WTC11 (cell line): ENCODE measurements around the gene ACP3. TPM values are rescaled to one million over a fixed set of nuclear protein-coding genes. Genes with fewer than 3 reads are reported as not detected.
"Not testable (repeated sequence)": the region's sequence is repeated elsewhere in the genome, so short reads cannot be mapped to it uniquely, and the experiment has no call there.

Source experiments
- ATAC-seq: fragments of 200-7000 bp; cut with Tn5 transposase; 2 replicates; pipeline ENCODE4 v1.10.0; 2021; ENCODE audit warnings: mild to moderate bottlenecking, moderate library complexity
- CTCF ChIA-PET: fragments of 300-600 bp; sonication (Branson Sonifier 250); formaldehyde crosslinking; loops from one replicate; lab custom pipeline; 2021; ENCODE audit warnings: antibody characterized with exemption; lab: Charles Lee
- POLR2A ChIA-PET: fragments of 350-600 bp; sonication (Branson Sonifier 250); formaldehyde crosslinking; loops from one replicate; lab custom pipeline; 2021; ENCODE audit warnings: antibody characterized with exemption; lab: Charles Lee
- DNase-seq: peaks from one replicate; pipeline ENCODE4 v3.0.0; 2021; ENCODE audit warnings: low spot score
- H3K27ac Mint-ChIP-seq: 2 replicates; pipeline ENCODE4 v1.8.0; 2021; ENCODE audit warnings: mixed read lengths
- H3K27me3 Mint-ChIP-seq: 2 replicates; pipeline ENCODE4 v1.8.0; 2021; ENCODE audit warnings: low read depth, mild to moderate bottlenecking, moderate library complexity, mixed read lengths
- H3K36me3 Mint-ChIP-seq: 2 replicates; pipeline ENCODE4 v1.8.0; 2021; ENCODE audit warnings: mixed read lengths
- H3K4me1 Mint-ChIP-seq: 2 replicates; pipeline ENCODE4 v1.8.0; 2022; ENCODE audit warnings: mixed read lengths
- H3K4me3 Mint-ChIP-seq: 2 replicates; pipeline ENCODE4 v1.8.0; 2021; ENCODE audit warnings: mild to moderate bottlenecking, moderate library complexity, mixed read lengths
- H3K9me3 Mint-ChIP-seq: 2 replicates; pipeline ENCODE4 v1.8.0; 2021; ENCODE audit warnings: mixed read lengths
- ATF1 ChIP-seq: sonication (generic); formaldehyde crosslinking; IDR thresholded peaks from 2 replicates; pipeline ENCODE4 v1.8.1; 2023; ENCODE audit warnings: mild to moderate bottlenecking, moderate library complexity, missing genetic modification reagents
- CREB1 ChIP-seq: sonication (generic); formaldehyde crosslinking; IDR thresholded peaks from 2 replicates; pipeline ENCODE4 v1.8.0; 2023; ENCODE audit warnings: mild to moderate bottlenecking, missing genetic modification reagents
- CREM ChIP-seq: sonication (generic); formaldehyde crosslinking; IDR thresholded peaks from 2 replicates; pipeline ENCODE4 v1.8.1; 2022; ENCODE audit warnings: mild to moderate bottlenecking, missing genetic modification reagents, moderate library complexity
- JAZF1 ChIP-seq: fragments of 250-450 bp; sonication (Bioruptor Pico); IDR thresholded peaks from 2 replicates; pipeline ENCODE4 v1.9.0; 2021; ENCODE audit warnings: moderate library complexity, mild to moderate bottlenecking, inconsistent platforms
- ZNF416 ChIP-seq: fragments of 250-450 bp; sonication (Bioruptor Pico); IDR thresholded peaks from 2 replicates; pipeline ENCODE4 v1.9.0; 2021; ENCODE audit warnings: mild to moderate bottlenecking, inconsistent platforms
- ZNF671 ChIP-seq: fragments of 250-450 bp; sonication (Bioruptor Pico); IDR thresholded peaks from 2 replicates; pipeline ENCODE4 v1.8.0; 2021; ENCODE audit warnings: mild to moderate bottlenecking
- total RNA-seq: library from RNA; stranded (reverse); gene quantifications from 3 replicates; pipeline ENCODE4 v1.2.3, GENCODE V29; 2021
- TF ChIP-seq, protein P1 (sequence below): fragments of 250-450 bp; sonication (Bioruptor Pico); IDR thresholded peaks from 2 replicates; pipeline ENCODE4 v1.9.0; 2021; ENCODE audit warnings: moderate library complexity, mild to moderate bottlenecking, inconsistent platforms, borderline replicate concordance
- TF ChIP-seq, protein P2 (sequence below): sonication (generic); formaldehyde crosslinking; IDR thresholded peaks from 2 replicates; pipeline ENCODE4 v1.8.1; 2023; ENCODE audit warnings: mild to moderate bottlenecking, missing genetic modification reagents, borderline replicate concordance
- TF ChIP-seq, protein P3 (sequence below): fragments of 250-450 bp; sonication (Bioruptor Pico); IDR thresholded peaks from 2 replicates; pipeline ENCODE4 v1.9.0; 2021; ENCODE audit warnings: mild to moderate bottlenecking, borderline replicate concordance
- TF ChIP-seq, protein P4 (sequence below): sonication (generic); formaldehyde crosslinking; IDR thresholded peaks from 2 replicates; pipeline ENCODE4 v1.8.1; 2022; ENCODE audit warnings: mild to moderate bottlenecking, missing genetic modification reagents, moderate library complexity, borderline replicate concordance
- TF ChIP-seq, protein P5 (sequence below): sonication (generic); formaldehyde crosslinking; IDR thresholded peaks from 2 replicates; pipeline ENCODE4 v1.8.1; 2023; ENCODE audit warnings: mild to moderate bottlenecking, missing genetic modification reagents

The ACP3 gene
- total RNA-seq, 1 experiment from 2014 or later: 2.5 TPM

DNA sequence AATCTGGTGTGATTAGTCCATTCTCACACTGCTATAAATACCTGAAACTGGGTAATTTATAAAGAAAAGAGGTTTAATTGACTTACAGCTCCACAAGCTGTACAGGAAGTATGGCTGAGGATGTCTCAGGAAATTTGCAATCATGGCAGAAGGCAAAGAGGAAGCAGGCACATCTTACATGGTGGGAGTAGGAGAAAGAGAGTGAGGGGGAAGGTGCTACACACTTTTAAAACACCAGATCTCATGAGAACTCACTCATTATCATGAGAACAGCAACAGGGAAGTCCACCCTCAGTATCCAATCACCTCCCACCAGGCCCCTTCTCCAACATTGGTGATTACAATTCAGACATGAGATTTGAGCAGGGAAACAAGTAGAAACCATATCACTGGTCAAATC lies 24.0 kb upstream of the ACP3 start:
- Mint-ChIP-seq H3K4me1 (peaks cover 5% of the 10 kb centered on the region), H3K27ac (no peak overlapping the region), H3K27me3 (no peaks in the 10 kb centered on the region; the same call in 1 of the 2 replicates), H3K9me3 (peaks cover 36% of the 10 kb centered on the region), H3K36me3 (peaks cover 14% of the 10 kb centered on the region), H3K4me3 (no peak overlapping the region)
- no peak for DNase-seq
- ChIA-PET POLR2A (no interaction called here), CTCF (no interaction called here)
- TF ChIP-seq, protein P1, sequence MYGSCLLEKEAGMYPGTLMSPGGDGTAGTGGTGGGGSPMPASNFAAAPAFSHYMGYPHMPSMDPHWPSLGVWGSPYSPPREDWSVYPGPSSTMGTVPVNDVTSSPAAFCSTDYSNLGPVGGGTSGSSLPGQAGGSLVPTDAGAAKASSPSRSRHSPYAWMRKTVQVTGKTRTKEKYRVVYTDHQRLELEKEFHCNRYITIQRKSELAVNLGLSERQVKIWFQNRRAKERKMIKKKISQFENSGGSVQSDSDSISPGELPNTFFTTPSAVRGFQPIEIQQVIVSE: no peak
- no peak for ATAC-seq

DNA sequence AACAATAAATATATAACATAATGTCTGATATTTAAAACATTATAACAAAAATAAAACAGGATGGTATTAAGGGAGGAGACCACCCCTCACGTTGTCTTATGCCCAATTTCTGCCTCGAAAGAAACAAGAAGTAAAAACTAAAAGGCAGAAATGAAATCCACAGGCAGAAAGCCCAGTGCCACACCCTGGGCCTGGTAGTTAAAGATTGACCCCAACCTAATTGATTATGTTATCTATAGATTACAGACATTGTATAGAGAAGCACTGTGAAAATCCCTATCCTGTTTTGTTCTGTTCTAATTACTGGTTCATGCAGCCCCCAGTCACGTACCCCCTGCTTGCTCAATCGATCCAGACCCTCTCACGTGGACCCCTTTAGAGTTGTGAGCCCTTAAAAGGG lies 22.3 kb upstream of the ACP3 start:
- H3K36me3 Mint-ChIP-seq: peaks cover 10% of the 10 kb centered on the region
- ATAC-seq: no peak
- H3K9me3 Mint-ChIP-seq: peaks cover 35% of the 10 kb centered on the region
- no peak for DNase-seq
- TF ChIP-seq JAZF1 (CRISPR knock-in tag) (no peak), ZNF416 (CRISPR knock-in tag) (no peak), CREM (CRISPR knock-in tag) (no peak), ATF1 (CRISPR knock-in tag) (no peak), ZNF671 (CRISPR knock-in tag) (no peak), CREB1 (CRISPR knock-in tag) (no peak)
- TF ChIP-seq, protein P2, sequence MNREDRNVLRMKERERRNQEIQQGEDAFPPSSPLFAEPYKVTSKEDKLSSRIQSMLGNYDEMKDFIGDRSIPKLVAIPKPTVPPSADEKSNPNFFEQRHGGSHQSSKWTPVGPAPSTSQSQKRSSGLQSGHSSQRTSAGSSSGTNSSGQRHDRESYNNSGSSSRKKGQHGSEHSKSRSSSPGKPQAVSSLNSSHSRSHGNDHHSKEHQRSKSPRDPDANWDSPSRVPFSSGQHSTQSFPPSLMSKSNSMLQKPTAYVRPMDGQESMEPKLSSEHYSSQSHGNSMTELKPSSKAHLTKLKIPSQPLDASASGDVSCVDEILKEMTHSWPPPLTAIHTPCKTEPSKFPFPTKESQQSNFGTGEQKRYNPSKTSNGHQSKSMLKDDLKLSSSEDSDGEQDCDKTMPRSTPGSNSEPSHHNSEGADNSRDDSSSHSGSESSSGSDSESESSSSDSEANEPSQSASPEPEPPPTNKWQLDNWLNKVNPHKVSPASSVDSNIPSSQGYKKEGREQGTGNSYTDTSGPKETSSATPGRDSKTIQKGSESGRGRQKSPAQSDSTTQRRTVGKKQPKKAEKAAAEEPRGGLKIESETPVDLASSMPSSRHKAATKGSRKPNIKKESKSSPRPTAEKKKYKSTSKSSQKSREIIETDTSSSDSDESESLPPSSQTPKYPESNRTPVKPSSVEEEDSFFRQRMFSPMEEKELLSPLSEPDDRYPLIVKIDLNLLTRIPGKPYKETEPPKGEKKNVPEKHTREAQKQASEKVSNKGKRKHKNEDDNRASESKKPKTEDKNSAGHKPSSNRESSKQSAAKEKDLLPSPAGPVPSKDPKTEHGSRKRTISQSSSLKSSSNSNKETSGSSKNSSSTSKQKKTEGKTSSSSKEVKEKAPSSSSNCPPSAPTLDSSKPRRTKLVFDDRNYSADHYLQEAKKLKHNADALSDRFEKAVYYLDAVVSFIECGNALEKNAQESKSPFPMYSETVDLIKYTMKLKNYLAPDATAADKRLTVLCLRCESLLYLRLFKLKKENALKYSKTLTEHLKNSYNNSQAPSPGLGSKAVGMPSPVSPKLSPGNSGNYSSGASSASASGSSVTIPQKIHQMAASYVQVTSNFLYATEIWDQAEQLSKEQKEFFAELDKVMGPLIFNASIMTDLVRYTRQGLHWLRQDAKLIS: no peak
- TF ChIP-seq, protein P3, sequence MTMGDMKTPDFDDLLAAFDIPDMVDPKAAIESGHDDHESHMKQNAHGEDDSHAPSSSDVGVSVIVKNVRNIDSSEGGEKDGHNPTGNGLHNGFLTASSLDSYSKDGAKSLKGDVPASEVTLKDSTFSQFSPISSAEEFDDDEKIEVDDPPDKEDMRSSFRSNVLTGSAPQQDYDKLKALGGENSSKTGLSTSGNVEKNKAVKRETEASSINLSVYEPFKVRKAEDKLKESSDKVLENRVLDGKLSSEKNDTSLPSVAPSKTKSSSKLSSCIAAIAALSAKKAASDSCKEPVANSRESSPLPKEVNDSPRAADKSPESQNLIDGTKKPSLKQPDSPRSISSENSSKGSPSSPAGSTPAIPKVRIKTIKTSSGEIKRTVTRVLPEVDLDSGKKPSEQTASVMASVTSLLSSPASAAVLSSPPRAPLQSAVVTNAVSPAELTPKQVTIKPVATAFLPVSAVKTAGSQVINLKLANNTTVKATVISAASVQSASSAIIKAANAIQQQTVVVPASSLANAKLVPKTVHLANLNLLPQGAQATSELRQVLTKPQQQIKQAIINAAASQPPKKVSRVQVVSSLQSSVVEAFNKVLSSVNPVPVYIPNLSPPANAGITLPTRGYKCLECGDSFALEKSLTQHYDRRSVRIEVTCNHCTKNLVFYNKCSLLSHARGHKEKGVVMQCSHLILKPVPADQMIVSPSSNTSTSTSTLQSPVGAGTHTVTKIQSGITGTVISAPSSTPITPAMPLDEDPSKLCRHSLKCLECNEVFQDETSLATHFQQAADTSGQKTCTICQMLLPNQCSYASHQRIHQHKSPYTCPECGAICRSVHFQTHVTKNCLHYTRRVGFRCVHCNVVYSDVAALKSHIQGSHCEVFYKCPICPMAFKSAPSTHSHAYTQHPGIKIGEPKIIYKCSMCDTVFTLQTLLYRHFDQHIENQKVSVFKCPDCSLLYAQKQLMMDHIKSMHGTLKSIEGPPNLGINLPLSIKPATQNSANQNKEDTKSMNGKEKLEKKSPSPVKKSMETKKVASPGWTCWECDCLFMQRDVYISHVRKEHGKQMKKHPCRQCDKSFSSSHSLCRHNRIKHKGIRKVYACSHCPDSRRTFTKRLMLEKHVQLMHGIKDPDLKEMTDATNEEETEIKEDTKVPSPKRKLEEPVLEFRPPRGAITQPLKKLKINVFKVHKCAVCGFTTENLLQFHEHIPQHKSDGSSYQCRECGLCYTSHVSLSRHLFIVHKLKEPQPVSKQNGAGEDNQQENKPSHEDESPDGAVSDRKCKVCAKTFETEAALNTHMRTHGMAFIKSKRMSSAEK (CRISPR knock-in tag): no peak
- TF ChIP-seq, protein P4, sequence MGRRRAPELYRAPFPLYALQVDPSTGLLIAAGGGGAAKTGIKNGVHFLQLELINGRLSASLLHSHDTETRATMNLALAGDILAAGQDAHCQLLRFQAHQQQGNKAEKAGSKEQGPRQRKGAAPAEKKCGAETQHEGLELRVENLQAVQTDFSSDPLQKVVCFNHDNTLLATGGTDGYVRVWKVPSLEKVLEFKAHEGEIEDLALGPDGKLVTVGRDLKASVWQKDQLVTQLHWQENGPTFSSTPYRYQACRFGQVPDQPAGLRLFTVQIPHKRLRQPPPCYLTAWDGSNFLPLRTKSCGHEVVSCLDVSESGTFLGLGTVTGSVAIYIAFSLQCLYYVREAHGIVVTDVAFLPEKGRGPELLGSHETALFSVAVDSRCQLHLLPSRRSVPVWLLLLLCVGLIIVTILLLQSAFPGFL: no peak
- TF ChIP-seq, protein P5, sequence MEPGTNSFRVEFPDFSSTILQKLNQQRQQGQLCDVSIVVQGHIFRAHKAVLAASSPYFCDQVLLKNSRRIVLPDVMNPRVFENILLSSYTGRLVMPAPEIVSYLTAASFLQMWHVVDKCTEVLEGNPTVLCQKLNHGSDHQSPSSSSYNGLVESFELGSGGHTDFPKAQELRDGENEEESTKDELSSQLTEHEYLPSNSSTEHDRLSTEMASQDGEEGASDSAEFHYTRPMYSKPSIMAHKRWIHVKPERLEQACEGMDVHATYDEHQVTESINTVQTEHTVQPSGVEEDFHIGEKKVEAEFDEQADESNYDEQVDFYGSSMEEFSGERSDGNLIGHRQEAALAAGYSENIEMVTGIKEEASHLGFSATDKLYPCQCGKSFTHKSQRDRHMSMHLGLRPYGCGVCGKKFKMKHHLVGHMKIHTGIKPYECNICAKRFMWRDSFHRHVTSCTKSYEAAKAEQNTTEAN (CRISPR knock-in tag): no peak
- H3K27ac Mint-ChIP-seq: no peak overlapping the region
- no peak overlapping the region for H3K4me3 Mint-ChIP-seq
- ChIA-PET CTCF (no interaction called here), POLR2A (no interaction called here)
- H3K27me3 Mint-ChIP-seq: peaks cover 5% of the 10 kb centered on the region; the same call in 1 of the 2 replicates
- peaks cover 5% of the 10 kb centered on the region for H3K4me1 Mint-ChIP-seq

DNA sequence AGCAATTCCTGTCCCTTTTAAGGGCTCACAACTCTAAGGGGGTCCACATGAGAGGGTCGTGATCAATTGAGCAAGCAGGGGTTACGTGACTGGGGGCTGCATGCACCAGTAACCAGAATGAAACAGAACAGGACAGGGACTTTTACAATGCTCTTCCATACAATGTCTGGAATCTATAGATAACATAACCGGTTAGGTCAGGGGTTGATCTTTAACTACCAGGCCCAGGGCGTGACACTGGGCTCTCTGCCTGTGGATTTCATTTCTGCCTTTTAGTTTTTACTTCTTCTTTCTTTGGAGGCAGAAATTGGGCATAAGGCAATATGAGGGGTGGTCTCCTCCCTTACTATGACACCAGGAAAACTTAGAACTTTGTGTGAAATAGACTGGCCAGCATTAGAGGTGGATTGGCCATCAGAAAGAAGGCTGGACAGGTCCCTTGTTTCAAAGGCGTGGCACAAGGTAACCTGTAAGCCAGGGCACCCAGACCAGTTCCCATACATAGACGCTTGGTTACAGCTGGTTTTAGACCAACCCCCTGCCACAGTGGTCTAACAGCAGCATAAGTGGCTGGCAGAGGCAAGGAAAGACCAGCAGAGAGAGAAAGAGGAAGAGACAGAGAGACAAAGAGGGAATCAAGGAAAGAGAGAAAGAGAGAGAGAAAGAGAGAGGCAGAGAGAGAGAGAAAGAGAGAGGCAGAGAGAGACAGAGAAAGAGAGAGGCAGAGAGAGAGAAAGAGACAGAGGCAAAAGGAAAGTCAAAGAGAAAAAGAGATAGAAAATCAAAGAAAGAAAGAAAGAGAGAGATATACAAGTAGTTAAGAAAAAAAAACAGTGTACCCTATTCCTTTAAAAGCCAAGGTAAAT lies 13.6 kb upstream of the ACP3 start:
- peaks cover 22% of the 10 kb centered on the region for H3K36me3 Mint-ChIP-seq
- H3K27me3 Mint-ChIP-seq: peaks cover 66% of the 10 kb centered on the region
- DNase-seq, H3K27ac Mint-ChIP-seq, CTCF ChIA-PET, ATAC-seq, POLR2A ChIA-PET, H3K4me3 Mint-ChIP-seq: not testable (repeated sequence)
- H3K4me1 Mint-ChIP-seq: peaks cover 24% of the 10 kb centered on the region
- H3K9me3 Mint-ChIP-seq: peaks cover 27% of the 10 kb centered on the region

DNA sequence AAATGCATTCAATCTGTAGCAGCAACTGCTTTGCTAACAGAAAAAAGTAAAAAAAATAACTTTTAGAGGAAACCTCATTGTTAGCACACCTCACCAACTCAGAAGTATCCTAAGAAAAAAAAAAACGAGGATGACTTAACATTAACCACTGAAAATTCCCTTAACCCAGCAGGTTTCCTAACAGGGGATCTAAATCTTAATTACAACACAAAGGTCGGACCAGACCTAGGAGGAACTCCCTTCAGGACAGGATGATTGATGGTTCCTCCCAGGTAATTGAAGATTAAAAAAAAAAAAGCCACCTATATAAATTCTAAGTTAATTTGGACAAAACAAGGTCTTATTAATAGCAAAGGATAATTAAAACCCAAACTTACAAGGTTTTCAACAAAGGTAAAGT lies 12.9 kb upstream of the ACP3 start:
- Mint-ChIP-seq H3K9me3 (peaks cover 26% of the 10 kb centered on the region), H3K4me1 (peaks cover 24% of the 10 kb centered on the region), H3K36me3 (peaks cover 22% of the 10 kb centered on the region), H3K27me3 (peaks cover 71% of the 10 kb centered on the region)
- H3K27ac Mint-ChIP-seq, DNase-seq, ATAC-seq, POLR2A ChIA-PET, CTCF ChIA-PET, H3K4me3 Mint-ChIP-seq: not testable (repeated sequence)

GRCh38 chr3:132310057-132310456 lies 7.2 kb upstream of the ACP3 start:
- ATAC-seq, CTCF ChIA-PET, H3K27ac Mint-ChIP-seq, DNase-seq, H3K4me3 Mint-ChIP-seq, POLR2A ChIA-PET, H3K36me3 Mint-ChIP-seq: not testable (repeated sequence)
- Mint-ChIP-seq H3K4me1 (peaks cover 12% of the 10 kb centered on the region), H3K9me3 (peaks cover 10% of the 10 kb centered on the region), H3K27me3 (peaks cover 34% of the 10 kb centered on the region)
